Measurements from ENCODE around the gene NRROS. TPM values are rescaled to one million over a fixed set of nuclear protein-coding genes. Genes with fewer than 3 reads are reported as not detected.

The NRROS gene
- total and polyA plus RNA-seq, 2 of the 4 experiments (the other 2 are of a cell fraction) = 0.10 TPM; not detected in 1

DNA sequence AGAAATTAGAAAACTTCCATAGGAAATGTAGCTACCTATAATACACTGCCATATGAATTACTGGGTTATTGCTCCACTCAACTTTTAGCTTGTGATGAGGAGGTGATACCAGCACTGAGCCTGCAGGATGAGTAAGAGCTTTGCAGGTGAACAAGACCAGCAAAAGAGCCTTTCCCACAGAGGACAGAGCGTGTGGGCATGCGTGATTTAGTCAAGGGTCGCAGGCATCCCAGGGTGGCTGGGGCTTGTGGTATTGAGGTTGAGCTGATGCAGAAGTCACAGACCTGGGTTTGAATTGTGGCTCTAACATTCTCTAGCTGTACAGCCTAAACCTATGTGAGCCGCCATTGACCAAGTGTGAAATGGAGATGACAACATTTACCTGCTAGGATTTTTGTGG, 5.6 kb downstream of the NRROS start:
- Histone ChIP-seq H4K5ac (ENCODE audit: low read depth, low read length) (no peak overlapping the region), H4K91ac (ENCODE audit: insufficient read depth, low read depth, low read length) (no peak overlapping the region), H3K9ac (ENCODE audit: low read depth, low read length) (no peak overlapping the region), H3K79me1 (ENCODE audit: low read depth in 1 of 2, low read length in 2 of 2) (no peaks in the 10 kb centered on the region), H3K4me2 (ENCODE audit: low read depth, low read length) (no peak overlapping the region), H3K9me3 (ENCODE audit: control insufficient read depth, insufficient read depth, low read length) (no peaks in the 10 kb centered on the region), H4K20me1 (ENCODE audit: insufficient read depth, low read length) (no peaks in the 10 kb centered on the region), H3K4me3 (ENCODE audit: insufficient read depth, low read depth, low read length) (no peak overlapping the region), H3K27ac (ENCODE audit: insufficient read depth, low read length) (no peak overlapping the region), H3K9me1 (ENCODE audit: insufficient read depth, low read length) (no peaks in the 10 kb centered on the region), H3K23ac (ENCODE audit: low read depth, low read length) (no peak overlapping the region), H2BK5ac (ENCODE audit: low read depth, low read length, poor library complexity, severe bottlenecking) (no peak overlapping the region), H2AFZ (replicated peaks; ENCODE audit: low read length, poor library complexity) (no peak overlapping the region), H2AK5ac (ENCODE audit: low read depth, low read length) (no peak overlapping the region; the same call in 1 of the 2 replicates), H4K8ac (ENCODE audit: low read depth in 2 of 2, low read length in 2 of 2) (no peak overlapping the region), H3K4me1 (ENCODE audit: control insufficient read depth, insufficient read depth, low read length) (no peaks in the 10 kb centered on the region; the same call in 1 of the 2 replicates), H3K18ac (ENCODE audit: low read depth, low read length) (no peak overlapping the region), H2AK9ac (replicated peaks; ENCODE audit: low read depth, low read length, poor library complexity) (no peak overlapping the region), H2BK15ac (ENCODE audit: low read depth, low read length) (no peak overlapping the region), H2BK120ac (ENCODE audit: low read depth, low read length) (no peak overlapping the region), H3K27me3 (ENCODE audit: control insufficient read depth, insufficient read depth, low read length) (peaks cover 28% of the 10 kb centered on the region), H3K36me3 (ENCODE audit: control insufficient read depth, insufficient read depth, low read length) (no peaks in the 10 kb centered on the region), H3K4ac (ENCODE audit: low read depth, low read length) (no peak overlapping the region), H3K14ac (replicated peaks; ENCODE audit: low read depth, low read length) (no peak overlapping the region), H2BK20ac (ENCODE audit: low read depth, low read length) (no peak overlapping the region), H3K56ac (ENCODE audit: extremely low read depth, insufficient read depth, low read length) (no peak overlapping the region)
- ChIA-PET CTCF (interaction anchor here (0.9 kb wide), 1 partner anchor 35 kb away, joined by 3 read pairs; no protein-coding TSS in a partner anchor), POLR2A (ENCODE audit: unreplicated experiment) (no interaction called here)
- BruUV-seq (replicated peaks) = no TSS peak
- dilution Hi-C loops (cut with HindIII; ENCODE audit: low sequenced_read_pairs, unreplicated experiment) = no loop called here
- TF ChIP-seq, protein P1, sequence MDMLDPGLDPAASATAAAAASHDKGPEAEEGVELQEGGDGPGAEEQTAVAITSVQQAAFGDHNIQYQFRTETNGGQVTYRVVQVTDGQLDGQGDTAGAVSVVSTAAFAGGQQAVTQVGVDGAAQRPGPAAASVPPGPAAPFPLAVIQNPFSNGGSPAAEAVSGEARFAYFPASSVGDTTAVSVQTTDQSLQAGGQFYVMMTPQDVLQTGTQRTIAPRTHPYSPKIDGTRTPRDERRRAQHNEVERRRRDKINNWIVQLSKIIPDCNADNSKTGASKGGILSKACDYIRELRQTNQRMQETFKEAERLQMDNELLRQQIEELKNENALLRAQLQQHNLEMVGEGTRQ (IDR thresholded peaks at IDR 0.05; ENCODE audit: low read depth, low read length) = no peak
- TF ChIP-seq MXI1 (IDR thresholded peaks at IDR 0.05; ENCODE audit: borderline replicate concordance, low read depth, low read length) (no peak), POLR2A (IDR thresholded peaks at IDR 0.05; ENCODE audit: low read depth, low read length) (no peak), MAZ (IDR thresholded peaks at IDR 0.05; ENCODE audit: borderline replicate concordance, low read depth, low read length) (no peak), CEBPB (IDR thresholded peaks at IDR 0.05; ENCODE audit: low read depth, low read length) (no peak), CHD1 (IDR thresholded peaks at IDR 0.05; ENCODE audit: low read depth, low read length) (no peak), RCOR1 (IDR thresholded peaks at IDR 0.05; ENCODE audit: insufficient replicate concordance, low read length) (no peak), MAFK (IDR thresholded peaks at IDR 0.05; ENCODE audit: low read depth, low read length) (no peak), RAD21 (IDR thresholded peaks at IDR 0.05; ENCODE audit: low read length) (no peak), SMC3 (IDR thresholded peaks at IDR 0.05; ENCODE audit: low read depth, low read length) (no peak), RFX5 (IDR thresholded peaks at IDR 0.05; ENCODE audit: low read depth, low read length) (no peak)
- intact Hi-C loops (cut with micrococcal nuclease) = no loop called here
- no peak for DNase-seq
- no peak for ATAC-seq (ENCODE audit: low read depth)
- WGBS, 2 experiments (ENCODE audit: extremely low coverage in 2 of 2, insufficient read length in 1 of 2) = no CpG with 5 or more reads among the region's 4 CpGs
- in situ Hi-C loops (cut with MboI; ENCODE audit: low sequenced_read_pairs) = no loop called here

Measured in IMR-90 (cell line).